Kidney (tissue), 14 donors: ENCODE data around the gene ASS1. TPM values are rescaled to one million over a fixed set of nuclear protein-coding genes. Genes with fewer than 3 reads are reported as not detected.

Source experiments
- DNase-seq, 5 donors: peaks; one replicate each; pipeline ENCODE4 v3.0.0-alpha.2; 2013 to 2020
- FAIRE-seq: peaks from 2 replicates; lab custom pipeline; 2012; peaks lifted over from hg19 to GRCh38; lab: Jason Lieb, UNC
- H3K27ac ChIP-seq, 2 donors: one replicate each; pipeline ENCODE4 v1.7.0; 2013; ENCODE audit warnings: low read depth in 2 of 2, low read length in 2 of 2, inconsistent platforms in 1 of 2
- H3K27me3 ChIP-seq: one replicate; pipeline ENCODE4 v1.7.1; 2013; ENCODE audit warnings: low read length, inconsistent platforms; ENCODE audit not compliant: control insufficient read depth, insufficient read depth
- H3K36me3 ChIP-seq, 3 donors: one replicate each; pipeline versions ENCODE4 v1.7.0 to v1.7.1; 2013; ENCODE audit warnings: low read length in 3 of 3, control low read depth in 1 of 3, inconsistent platforms in 1 of 3; ENCODE audit not compliant: insufficient read depth in 3 of 3, control insufficient read depth in 2 of 3
- H3K4me1 ChIP-seq, 3 donors: one replicate each; pipeline versions ENCODE4 v1.7.0 to v1.7.1; 2013; ENCODE audit warnings: low read length in 3 of 3, inconsistent platforms in 1 of 3, low read depth in 1 of 3; ENCODE audit not compliant: control insufficient read depth in 2 of 3, insufficient read depth in 2 of 3
- H3K4me3 ChIP-seq, 3 donors: one replicate each; pipeline versions ENCODE4 v1.7.0 to v1.8.1; 2013; ENCODE audit warnings: low read length in 3 of 3, control low read depth in 1 of 3, inconsistent platforms in 1 of 3
- H3K9ac ChIP-seq, 3 donors: one replicate each; pipeline versions ENCODE4 v1.7.0 to v1.7.1; 2013; ENCODE audit warnings: low read length in 3 of 3, control low read depth in 1 of 3, inconsistent platforms in 1 of 3
- H3K9me3 ChIP-seq, 3 donors: one replicate each; pipeline versions ENCODE4 v1.7.0 to v1.7.1; 2013; ENCODE audit warnings: low read length in 3 of 3, control low read depth in 1 of 3, inconsistent platforms in 1 of 3; ENCODE audit not compliant: control insufficient read depth in 2 of 3, insufficient read depth in 1 of 3
- CTCF ChIP-seq: IDR thresholded peaks from 3 replicates; pipeline ENCODE4 v1.5.1; 2012; ENCODE audit warnings: mild to moderate bottlenecking, moderate library complexity, borderline replicate concordance; ENCODE audit not compliant: insufficient read depth; ENCODE audit errors: extremely low read depth
- intact Hi-C: fragments of 100-400 bp; cut with DNase I; formaldehyde crosslinking; loops from one replicate; pipeline ENCODE4 v1.11.1; 2022
- polyA plus RNA-seq: library from polyadenylated mRNA; stranded (reverse); fragments of 350-450 nt; fragmentation: Illumina TruSeq; extraction: RNeasy Lipid Tissue Mini Kit (QIAGEN cat#74804); gene quantifications from one replicate; pipeline ENCODE4 v1.2.3, GENCODE V29; 2014; ENCODE audit warnings: low read depth, low replicate concordance; ENCODE audit not compliant: insufficient read depth
- total RNA-seq: library from RNA; stranded (reverse); fragmentation: NEBNext Ultra II Directional; extraction: Animal tissue kit (Norgen Biotek cat#: 25700); gene quantifications from one replicate; pipeline ENCODE4 v1.2.1, GENCODE V29; 2021
- donor health status: control.
- donor health status: control.
- donor health status: control.
- donor health status: control.
- donor health status: control.
- donor health status: DM: yes; HTN: yes; CAD: no.
- donor health status: Normal renal cell carcinoma (clear cell type).

The ASS1 gene
- total and polyA plus RNA-seq, 2 donors from 2014 or later, result 124 to 1,185 TPM

- Histone ChIP-seq H3K27ac (no peak overlapping the region), H3K4me1 (peaks cover 0 to 2% (median 0%) of the 10 kb centered on the region in 3 donors), H3K27me3 (no peaks in the 10 kb centered on the region), H3K9ac (no peak overlapping the region), H3K9me3 (no peaks in the 10 kb centered on the region), H3K36me3 (peaks cover 0 to 19% (median 6%) of the 10 kb centered on the region in 3 donors), H3K4me3 (no peak overlapping the region)
- TF ChIP-seq CTCF, result no peak
- FAIRE-seq (no peak), DNase-seq (no peak)
- intact Hi-C loops, result no loop called here
Measured at GRCh38 chr9:130501639-130502038, 56.9 kb downstream of the ASS1 start.

- FAIRE-seq (no peak), DNase-seq (no peak)
- TF ChIP-seq CTCF, result no peak
- H3K4me1 ChIP-seq, result no peaks in the 10 kb centered on the region
- no peaks in the 10 kb centered on the region for H3K9me3 ChIP-seq
- H3K36me3 ChIP-seq, result no peaks in the 10 kb centered on the region
- intact Hi-C loops, result no loop called here
- H3K4me3 ChIP-seq, result no peak overlapping the region
- no peaks in the 10 kb centered on the region for H3K27me3 ChIP-seq
- no peak overlapping the region for H3K27ac ChIP-seq
- no peak overlapping the region for H3K9ac ChIP-seq
Measured at GRCh38 chr9:130508218-130508617, 63.5 kb downstream of the ASS1 start.

GRCh38 chr9:130512199-130512598, 67.4 kb downstream of the ASS1 start:
- H3K27ac ChIP-seq, result no peak overlapping the region
- TF ChIP-seq CTCF, result no peak
- no peaks in the 10 kb centered on the region for H3K4me1 ChIP-seq
- H3K27me3 ChIP-seq, result no peaks in the 10 kb centered on the region
- no peak overlapping the region for H3K9ac ChIP-seq
- H3K4me3 ChIP-seq, result no peak overlapping the region
- H3K9me3 ChIP-seq, result no peaks in the 10 kb centered on the region
- no peak for FAIRE-seq
- H3K36me3 ChIP-seq, result no peaks in the 10 kb centered on the region
- intact Hi-C loops, result no loop called here
- DNase-seq, result no peak

- H3K27ac ChIP-seq, result no peak overlapping the region
- FAIRE-seq, result no peak
- H3K27me3 ChIP-seq, result no peaks in the 10 kb centered on the region
- no peak for TF ChIP-seq CTCF
- intact Hi-C loops, result no loop called here
- H3K4me1 ChIP-seq, result no peaks in the 10 kb centered on the region
- no peak overlapping the region for H3K9ac ChIP-seq
- H3K36me3 ChIP-seq, result no peaks in the 10 kb centered on the region
- H3K4me3 ChIP-seq, result no peak overlapping the region
- no peaks in the 10 kb centered on the region for H3K9me3 ChIP-seq
- no peak for DNase-seq
Measured at GRCh38 chr9:130513078-130513477, 68.3 kb downstream of the ASS1 start.
